Natural killer cell (primary cell): Measurements from ENCODE around the gene RRP15. TPM values are rescaled to one million over a fixed set of nuclear protein-coding genes. Genes with fewer than 3 reads are reported as not detected.
"Not testable (repeated sequence)": the region's sequence is repeated elsewhere in the genome, so short reads cannot be mapped to it uniquely, and the experiment has no call there.

Source experiments
- ATAC-seq, 3 donors: fragments of 150-1000 bp in 2 of 3; fragments of 200-7000 bp in 1 of 3; cut with Tn5 transposase; 1 replicate in 1 of 3; 2 replicates in 2 of 3; pipeline ENCODE4 v1.10.0; 2021; ENCODE audit warnings: mild to moderate bottlenecking in 2 of 3, moderate library complexity in 2 of 3
- DNase-seq, 2 donors: peaks; one replicate each; pipeline versions ENCODE4 v3.0.0 to v3.0.0-alpha.2; 2013 to 2021; ENCODE audit warnings: mixed read lengths in 1 of 2
- H3K27ac ChIP-seq: one replicate; pipeline ENCODE4 v1.5.1; 2013; ENCODE audit warnings: mild to moderate bottlenecking, low read length
- H3K27me3 ChIP-seq: one replicate; pipeline ENCODE4 v1.6.1; 2013; ENCODE audit warnings: low read length; ENCODE audit not compliant: control insufficient read depth, insufficient read depth
- H3K36me3 ChIP-seq: one replicate; pipeline ENCODE4 v1.6.1; 2013; ENCODE audit warnings: low read length; ENCODE audit not compliant: control insufficient read depth, insufficient read depth
- H3K4me1 ChIP-seq: one replicate; pipeline ENCODE4 v1.6.1; 2013; ENCODE audit warnings: low read length; ENCODE audit not compliant: control insufficient read depth, insufficient read depth
- H3K4me3 ChIP-seq: one replicate; pipeline ENCODE4 v1.5.1; 2013; ENCODE audit warnings: low read length
- H3K9me3 ChIP-seq: one replicate; pipeline ENCODE4 v1.6.1; 2013; ENCODE audit warnings: low read length; ENCODE audit not compliant: control insufficient read depth, insufficient read depth
- H3K27ac Mint-ChIP-seq, 2 donors: one replicate each; pipeline ENCODE4 v1.8.0; 2022; ENCODE audit warnings: mild to moderate bottlenecking in 2 of 2, mixed read lengths in 2 of 2, moderate library complexity in 1 of 2
- H3K27me3 Mint-ChIP-seq, 2 donors: one replicate each; pipeline ENCODE4 v1.8.0; 2022; ENCODE audit warnings: low read depth in 2 of 2, mixed read lengths in 2 of 2
- H3K36me3 Mint-ChIP-seq: one replicate; pipeline ENCODE4 v1.8.0; 2022; ENCODE audit warnings: mixed read lengths
- H3K4me1 Mint-ChIP-seq, 2 donors: one replicate each; pipeline ENCODE4 v1.8.0; 2022; ENCODE audit warnings: mixed read lengths in 2 of 2
- H3K4me3 Mint-ChIP-seq: one replicate; pipeline ENCODE4 v1.8.0; 2022; ENCODE audit warnings: mild to moderate bottlenecking, moderate library complexity, mixed read lengths
- H3K9me3 Mint-ChIP-seq, 2 donors: one replicate each; pipeline ENCODE4 v1.8.0; 2022; ENCODE audit warnings: mixed read lengths in 2 of 2
- WGBS: methylation state at CpG from one replicate; pipeline ENCODE4 v1.1.7; 2013; ENCODE audit warnings: missing lambda C conversion rate; ENCODE audit not compliant: insufficient coverage; 5-methylcytosine and 5-hydroxymethylcytosine counted together
- intact Hi-C: fragments of 100-400 bp; cut with micrococcal nuclease; formaldehyde crosslinking; loops from one replicate; pipeline ENCODE4 v1.14.2; 2022
- total RNA-seq, 4 donors: library from RNA; stranded (reverse); fragments of 120-200 nt in 1 of 4; gene quantifications; one replicate each; pipeline versions ENCODE4 v1.2.3 to v1.2.4, GENCODE V29; 2013 to 2022
- TF ChIP-seq, protein P1 (sequence below): fragments of 200-600 bp; IDR thresholded peaks from one replicate; pipeline ENCODE4 v1.8.0; 2022; ENCODE audit warnings: antibody characterized with exemption

The RRP15 gene
- total RNA-seq, 3 donors from 2014 or later (not counting 1 experiment from before 2014, with no cell fraction given), result 9.2 to 15.3 (median 13.3) TPM

DNA sequence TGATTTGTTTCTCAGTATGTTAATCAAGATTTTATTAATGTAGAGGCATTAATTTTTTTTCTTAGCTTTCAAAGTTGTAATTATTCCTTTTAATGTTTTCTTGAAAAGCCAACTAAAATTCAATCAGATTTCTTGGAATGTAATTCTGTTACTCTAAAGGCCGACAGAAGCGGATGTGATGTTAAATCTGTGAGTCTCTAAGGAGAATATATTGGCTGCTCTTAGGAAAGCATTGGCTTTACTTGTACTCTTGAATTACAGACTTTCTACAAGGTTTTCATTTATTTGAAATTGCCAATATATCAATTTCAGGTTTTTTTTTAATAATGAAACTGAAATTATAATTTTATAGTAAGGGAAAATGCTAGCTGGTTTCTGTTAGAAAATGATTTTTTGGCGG is 29.2 kb downstream of the RRP15 start:
- Histone ChIP-seq H3K27ac (no peak overlapping the region), H3K9me3 (no peaks in the 10 kb centered on the region), H3K4me3 (no peak overlapping the region), H3K4me1 (no peaks in the 10 kb centered on the region), H3K27me3 (no peaks in the 10 kb centered on the region), H3K36me3 (peaks cover 5% of the 10 kb centered on the region)
- H3K27me3 Mint-ChIP-seq, result no peaks in the 10 kb centered on the region
- no peak for ATAC-seq
- no peak overlapping the region for H3K27ac Mint-ChIP-seq
- no peaks in the 10 kb centered on the region for H3K4me1 Mint-ChIP-seq
- no peak overlapping the region for H3K4me3 Mint-ChIP-seq
- 87% methylated on average over 1 of the region's 3 CpGs for WGBS
- TF ChIP-seq, protein P1, sequence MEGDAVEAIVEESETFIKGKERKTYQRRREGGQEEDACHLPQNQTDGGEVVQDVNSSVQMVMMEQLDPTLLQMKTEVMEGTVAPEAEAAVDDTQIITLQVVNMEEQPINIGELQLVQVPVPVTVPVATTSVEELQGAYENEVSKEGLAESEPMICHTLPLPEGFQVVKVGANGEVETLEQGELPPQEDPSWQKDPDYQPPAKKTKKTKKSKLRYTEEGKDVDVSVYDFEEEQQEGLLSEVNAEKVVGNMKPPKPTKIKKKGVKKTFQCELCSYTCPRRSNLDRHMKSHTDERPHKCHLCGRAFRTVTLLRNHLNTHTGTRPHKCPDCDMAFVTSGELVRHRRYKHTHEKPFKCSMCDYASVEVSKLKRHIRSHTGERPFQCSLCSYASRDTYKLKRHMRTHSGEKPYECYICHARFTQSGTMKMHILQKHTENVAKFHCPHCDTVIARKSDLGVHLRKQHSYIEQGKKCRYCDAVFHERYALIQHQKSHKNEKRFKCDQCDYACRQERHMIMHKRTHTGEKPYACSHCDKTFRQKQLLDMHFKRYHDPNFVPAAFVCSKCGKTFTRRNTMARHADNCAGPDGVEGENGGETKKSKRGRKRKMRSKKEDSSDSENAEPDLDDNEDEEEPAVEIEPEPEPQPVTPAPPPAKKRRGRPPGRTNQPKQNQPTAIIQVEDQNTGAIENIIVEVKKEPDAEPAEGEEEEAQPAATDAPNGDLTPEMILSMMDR, result no peak
- no peaks in the 10 kb centered on the region for H3K36me3 Mint-ChIP-seq
- DNase-seq, result no peak
- H3K9me3 Mint-ChIP-seq, result no peaks in the 10 kb centered on the region
- intact Hi-C loops, result no loop called here

DNA sequence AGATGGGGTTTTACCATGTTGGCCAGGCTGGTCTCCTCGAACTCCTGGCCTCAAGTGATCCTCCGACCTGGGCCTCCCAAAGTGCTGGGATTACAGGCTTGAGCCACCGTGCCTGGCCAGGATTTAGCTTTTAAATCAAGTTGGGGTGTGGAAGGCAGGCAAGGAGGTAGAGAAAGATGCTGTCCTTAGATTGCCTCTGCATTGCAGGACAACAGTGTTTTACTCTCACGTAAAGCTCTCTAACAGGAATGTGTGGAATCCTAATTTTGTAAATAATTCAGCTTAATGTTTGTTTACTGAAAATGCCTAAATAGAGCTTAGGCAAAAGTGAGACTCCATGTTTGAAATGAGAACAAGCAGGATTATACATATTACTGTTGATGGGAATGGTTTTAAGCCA is 30.5 kb downstream of the RRP15 start:
- TF ChIP-seq, protein P1, result no peak
- DNase-seq (no peak), ATAC-seq (no peak)
- no peak overlapping the region for H3K27ac ChIP-seq
- peaks cover 2% of the 10 kb centered on the region for H3K36me3 ChIP-seq
- WGBS, result 98% methylated on average over 4 of the region's 4 CpGs
- Mint-ChIP-seq H3K4me1 (no peaks in the 10 kb centered on the region), H3K9me3 (no peaks in the 10 kb centered on the region), H3K27me3 (no peaks in the 10 kb centered on the region), H3K27ac (no peak overlapping the region), H3K36me3 (no peaks in the 10 kb centered on the region), H3K4me3 (no peak overlapping the region)
- H3K4me1 ChIP-seq, result no peaks in the 10 kb centered on the region
- H3K9me3 ChIP-seq, result no peaks in the 10 kb centered on the region
- no peaks in the 10 kb centered on the region for H3K27me3 ChIP-seq
- intact Hi-C loops, result no loop called here
- H3K4me3 ChIP-seq, result no peak overlapping the region

DNA sequence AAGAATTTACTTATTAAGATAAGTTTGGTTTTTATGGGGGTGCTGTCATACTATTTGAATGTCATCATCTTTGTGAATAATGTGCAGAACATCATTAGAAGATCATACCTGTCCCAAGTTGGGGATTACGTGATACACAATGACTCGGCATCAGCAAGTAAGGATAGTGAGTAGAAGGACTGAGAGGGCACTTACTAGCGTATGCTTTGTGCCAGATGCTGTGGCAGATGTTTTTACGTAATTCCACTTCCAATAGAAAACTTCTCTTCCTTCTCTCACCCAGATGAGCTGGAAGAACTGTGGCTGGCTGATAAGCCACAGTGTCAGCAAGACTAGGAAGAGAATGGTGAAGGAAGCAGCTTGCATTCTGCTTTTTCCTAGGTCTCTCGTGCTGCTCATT is 32.0 kb downstream of the RRP15 start:
- WGBS, result 94% methylated on average over 3 of the region's 5 CpGs
- Histone ChIP-seq H3K27ac (no peak overlapping the region), H3K36me3 (peaks cover 2% of the 10 kb centered on the region), H3K9me3 (no peaks in the 10 kb centered on the region), H3K4me3 (no peak overlapping the region), H3K4me1 (no peaks in the 10 kb centered on the region), H3K27me3 (no peaks in the 10 kb centered on the region)
- Mint-ChIP-seq H3K9me3 (no peaks in the 10 kb centered on the region), H3K4me3 (no peak overlapping the region), H3K4me1 (no peaks in the 10 kb centered on the region), H3K36me3 (no peaks in the 10 kb centered on the region), H3K27ac (no peak overlapping the region), H3K27me3 (no peaks in the 10 kb centered on the region)
- TF ChIP-seq, protein P1, result no peak
- DNase-seq (no peak), ATAC-seq (no peak)
- intact Hi-C loops, result no loop called here

DNA sequence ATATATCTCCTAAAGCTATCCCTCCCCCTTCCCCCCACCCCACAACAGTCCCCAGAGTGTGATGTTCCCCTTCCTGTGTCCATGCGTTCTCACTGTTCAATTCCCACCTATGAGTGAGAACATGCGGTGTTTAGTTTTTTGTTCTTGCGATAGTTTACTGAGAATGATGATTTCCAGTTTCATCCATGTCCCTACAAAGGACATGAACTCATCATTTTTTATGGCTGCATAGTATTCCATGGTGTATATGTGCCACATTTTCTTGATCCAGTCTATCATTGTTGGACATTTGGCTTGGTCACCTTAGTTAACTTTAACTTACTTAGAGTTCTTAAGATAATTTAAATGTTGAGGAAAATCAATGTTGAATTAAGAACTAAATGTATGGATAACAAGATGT is 35.1 kb downstream of the RRP15 start:
- peaks cover 16% of the 10 kb centered on the region for H3K36me3 ChIP-seq
- ATAC-seq, H3K9me3 Mint-ChIP-seq: not testable (repeated sequence)

More for the DNA sequence above, 35.1 kb downstream of the RRP15 start:
- DNase-seq, H3K4me3 ChIP-seq, H3K27me3 ChIP-seq, H3K9me3 ChIP-seq, H3K27me3 Mint-ChIP-seq, H3K36me3 Mint-ChIP-seq, intact Hi-C loops, H3K4me1 ChIP-seq, H3K27ac ChIP-seq, H3K27ac Mint-ChIP-seq, H3K4me1 Mint-ChIP-seq, H3K4me3 Mint-ChIP-seq: not testable (repeated sequence)
- WGBS, result no CpG with 5 or more reads among the region's 3 CpGs
